HG03558 (cell line): ENCODE results near the gene RNASEH2B.
A peak's percentile ranks its signal among the peaks of the same experiment; 100 is the strongest.

Experiments
- ATAC-seq: cut with Tn5 transposase; IDR thresholded peaks from one replicate; pipeline ENCODE4 v1.9.1; 2021; ENCODE audit warnings: moderate number of reproducible peaks; ENCODE audit not compliant: unreplicated experiment; ENCODE audit errors: extremely low read depth

The RNASEH2B gene

GRCh38 chr13:50901701-50902100, 7.9 kb upstream of the RNASEH2B start:
- no peak for ATAC-seq

DNA sequence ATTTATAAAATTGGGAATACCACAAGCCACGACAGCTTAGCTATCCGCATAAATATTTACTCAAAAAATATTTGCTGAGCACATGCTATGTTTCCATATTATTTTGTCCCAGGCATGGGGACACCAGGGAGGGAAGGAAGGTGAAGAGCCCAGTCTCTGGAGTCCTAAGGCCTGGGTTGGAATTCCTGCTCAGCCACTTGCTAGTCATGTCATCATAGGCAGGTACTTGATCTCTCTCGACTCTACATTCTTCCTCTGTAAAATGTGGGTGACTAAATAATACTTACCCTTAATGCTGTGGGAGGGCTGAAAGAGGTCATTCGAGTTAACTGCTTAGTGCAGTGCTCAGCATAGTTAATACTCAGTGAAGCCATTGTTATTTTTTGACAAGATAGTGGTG, 4.3 kb upstream of the RNASEH2B start:
- ATAC-seq, result no peak

DNA sequence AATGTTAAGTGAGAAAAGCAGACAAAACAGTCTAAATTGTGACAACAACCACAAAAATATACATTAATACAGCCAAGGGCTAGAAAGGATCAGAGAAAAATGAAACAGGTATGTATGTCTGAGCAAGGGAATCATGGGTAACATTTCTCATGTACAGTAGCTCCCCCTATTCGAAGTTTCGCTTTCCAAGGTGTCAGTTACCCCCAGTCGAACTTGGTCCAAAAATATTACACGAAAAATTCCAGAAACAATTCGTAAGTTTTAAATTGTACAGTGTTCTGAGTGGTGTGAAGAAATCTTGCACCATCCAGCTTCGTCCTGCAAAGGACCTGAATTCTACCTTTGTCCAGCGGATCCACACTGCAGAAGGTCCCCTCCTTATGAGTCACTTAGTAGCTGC, 1.8 kb upstream of the RNASEH2B start:
- no peak for ATAC-seq

DNA sequence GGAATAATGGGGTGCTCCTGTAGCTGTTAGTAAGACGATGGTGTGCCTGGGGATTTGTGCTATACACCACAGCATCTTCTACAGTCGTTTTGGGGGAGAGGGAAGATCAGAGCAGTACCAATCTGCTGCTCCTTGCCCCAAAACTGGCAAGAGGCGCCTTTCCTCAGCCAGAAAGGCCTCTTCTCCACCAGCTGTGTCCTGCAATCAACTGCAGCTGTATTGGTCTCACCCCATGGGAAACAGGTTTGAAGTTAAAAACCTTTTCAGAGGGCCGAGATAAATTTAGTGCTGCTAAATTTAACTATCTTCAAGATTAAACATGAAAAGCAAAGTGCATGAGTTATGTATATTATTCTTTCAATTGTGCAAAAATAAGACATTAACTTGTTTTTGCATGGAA, 1.2 kb upstream of the RNASEH2B start:
- ATAC-seq, result no peak

GRCh38 chr13:50910485-50910805, 854 bp downstream of the RNASEH2B start:
- ATAC-seq, result no peak

DNA sequence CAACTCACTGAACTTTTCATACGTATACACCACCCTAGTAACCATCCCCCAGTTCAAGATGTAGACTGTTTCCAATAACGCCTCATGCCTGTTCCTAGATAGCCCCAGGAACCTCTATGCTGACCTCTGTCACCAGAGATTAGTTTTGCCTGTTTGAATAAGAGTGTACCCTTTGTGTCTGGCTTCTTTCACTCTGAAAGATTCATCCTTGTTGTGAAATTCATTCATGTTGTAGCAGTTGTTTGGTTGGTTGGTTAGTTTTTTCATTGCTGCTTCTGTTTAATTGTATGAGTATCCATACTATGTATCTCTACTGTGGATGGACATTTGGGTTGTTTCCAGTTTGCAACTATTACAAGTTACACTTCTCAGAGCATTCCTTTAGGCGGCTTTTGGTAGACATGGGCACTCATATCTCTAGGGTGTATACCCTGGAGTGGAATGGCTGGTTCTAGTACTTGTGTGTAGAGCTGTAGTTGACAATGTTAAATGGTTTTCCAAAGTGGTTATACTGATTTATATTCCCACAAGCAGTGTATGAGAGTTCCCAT, 1.6 kb downstream of the RNASEH2B start:
- ATAC-seq, result no peak

DNA sequence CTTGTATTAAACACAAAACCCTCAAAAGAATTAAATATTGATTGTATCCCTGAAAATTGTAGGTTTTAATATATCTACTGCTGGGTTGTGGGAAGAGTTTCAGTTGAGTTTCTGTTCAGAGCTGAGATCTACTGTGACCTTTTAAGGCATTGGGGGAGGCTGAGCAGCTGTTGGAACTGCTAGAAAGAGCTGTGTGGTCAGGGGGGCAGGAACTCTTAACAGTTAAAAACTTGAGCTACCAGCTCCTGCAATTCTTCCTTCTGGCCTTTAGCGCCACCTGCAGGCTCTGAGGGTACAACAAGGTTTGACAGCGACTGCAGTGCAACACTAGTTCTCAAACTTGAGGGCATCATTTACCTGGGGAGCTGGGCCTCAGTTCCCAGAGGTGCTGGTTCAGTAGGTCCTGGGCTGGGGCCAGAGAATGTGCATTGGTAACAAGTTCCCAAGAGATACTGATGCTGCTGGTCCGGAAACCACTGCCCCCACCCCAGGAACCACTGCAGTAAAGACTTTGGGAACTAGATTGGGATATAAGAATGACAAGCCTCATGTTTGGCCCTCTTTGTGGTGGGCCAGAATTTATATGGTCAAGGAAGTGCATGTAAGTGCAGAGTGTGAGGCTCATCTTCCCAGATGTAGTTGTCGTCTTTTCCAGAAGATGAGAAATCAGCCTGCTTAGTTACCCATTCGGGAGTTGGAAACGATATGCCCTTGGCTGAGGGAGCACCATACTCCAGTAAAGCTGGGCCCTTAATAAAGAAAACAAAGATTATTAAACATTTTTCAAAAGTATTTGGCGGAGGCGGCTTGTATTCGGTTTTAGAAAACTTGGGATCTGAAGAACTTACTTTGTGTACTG, 2.6 kb downstream of the RNASEH2B start:
- ATAC-seq, result peak; percentile 38

DNA sequence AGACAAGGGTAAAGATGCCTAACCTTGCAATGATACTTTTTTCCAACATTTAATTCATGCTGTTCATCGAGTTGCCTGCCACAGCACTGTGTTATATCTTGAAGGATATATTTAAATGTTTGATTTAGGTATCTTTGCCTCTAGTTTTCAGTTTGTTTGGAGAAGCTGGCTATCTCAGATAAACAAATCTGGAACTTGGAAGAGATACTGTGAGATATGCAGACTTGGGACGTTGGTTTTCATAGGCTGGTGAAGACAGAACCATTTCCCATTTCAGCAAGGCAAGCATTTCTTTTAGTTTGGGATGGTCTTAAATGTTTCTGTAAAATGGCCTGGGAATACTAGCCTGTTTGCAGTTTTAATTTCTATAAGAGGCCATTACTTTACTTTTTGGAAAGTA, 3.3 kb downstream of the RNASEH2B start:
- ATAC-seq, result no peak

DNA sequence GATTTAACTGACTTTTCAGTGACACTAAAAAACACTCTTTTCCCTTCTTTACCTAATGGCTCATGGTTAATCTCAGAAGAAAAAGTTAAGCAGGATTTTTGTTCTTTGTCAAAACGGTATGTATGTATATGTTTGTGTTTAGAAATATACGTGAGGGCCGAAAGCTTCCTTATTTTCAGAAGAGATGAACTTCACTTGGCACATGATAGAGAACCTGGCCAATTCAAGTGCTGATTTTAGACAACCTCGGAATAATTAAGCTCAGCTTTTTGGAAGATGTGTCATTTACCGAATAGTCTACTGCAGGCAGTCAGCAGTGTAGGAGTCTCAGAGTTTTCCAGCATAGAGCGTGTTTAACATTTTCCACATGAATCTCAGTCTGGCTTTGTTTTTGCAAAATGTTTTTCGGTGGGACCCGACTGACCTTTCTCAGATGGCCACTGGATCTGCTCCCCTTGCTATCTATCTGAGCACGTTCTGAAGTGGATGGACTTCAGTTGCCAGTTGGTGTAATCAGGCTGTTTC, 4.6 kb downstream of the RNASEH2B start:
- no peak for ATAC-seq

GRCh38 chr13:50914848-50915247, 5.3 kb downstream of the RNASEH2B start:
- no peak for ATAC-seq

DNA sequence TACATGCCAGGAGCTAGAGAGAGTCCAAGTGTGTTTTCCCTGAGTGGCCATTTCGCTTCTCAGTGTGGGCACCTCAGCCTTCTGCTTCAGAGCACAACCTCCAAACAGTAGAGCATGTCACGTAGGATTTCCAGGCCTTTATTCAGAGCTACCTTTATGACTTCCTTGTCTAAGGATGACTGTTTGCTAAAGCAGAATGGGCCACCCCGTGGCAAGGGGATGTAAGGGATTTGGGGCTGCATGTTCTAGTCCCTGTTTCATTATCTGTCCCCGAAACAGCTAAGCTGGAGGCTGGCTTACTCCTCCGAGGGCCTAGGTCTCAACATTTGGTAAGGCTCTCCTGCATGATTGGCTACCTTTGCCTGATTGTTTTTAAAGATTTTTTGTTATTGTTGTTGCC, 6.0 kb downstream of the RNASEH2B start:
- no peak for ATAC-seq

DNA sequence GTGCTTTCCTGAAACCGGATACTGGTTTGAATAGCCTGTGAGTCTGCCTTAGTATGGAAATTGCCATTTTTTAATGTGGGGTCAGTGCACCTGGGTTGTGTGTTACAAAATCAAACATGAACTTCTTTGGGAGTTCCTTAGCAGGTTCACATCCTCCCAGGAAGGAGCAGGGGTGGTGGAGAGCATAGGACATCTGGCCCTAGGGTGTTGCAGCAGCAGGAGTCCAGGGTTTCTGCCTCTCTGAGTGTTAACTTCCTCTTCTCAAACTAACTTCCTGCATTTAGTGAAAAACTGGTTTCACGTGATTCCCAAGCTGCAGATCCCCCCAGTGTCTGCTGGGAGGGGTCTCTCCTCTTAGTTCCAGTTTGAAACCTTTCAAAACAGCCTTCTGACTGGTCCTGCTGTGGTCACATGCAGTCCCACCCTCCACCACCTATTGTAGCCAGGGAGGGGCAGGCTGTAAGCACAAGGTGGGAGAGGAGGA, 7.2 kb downstream of the RNASEH2B start:
- ATAC-seq, result no peak

DNA sequence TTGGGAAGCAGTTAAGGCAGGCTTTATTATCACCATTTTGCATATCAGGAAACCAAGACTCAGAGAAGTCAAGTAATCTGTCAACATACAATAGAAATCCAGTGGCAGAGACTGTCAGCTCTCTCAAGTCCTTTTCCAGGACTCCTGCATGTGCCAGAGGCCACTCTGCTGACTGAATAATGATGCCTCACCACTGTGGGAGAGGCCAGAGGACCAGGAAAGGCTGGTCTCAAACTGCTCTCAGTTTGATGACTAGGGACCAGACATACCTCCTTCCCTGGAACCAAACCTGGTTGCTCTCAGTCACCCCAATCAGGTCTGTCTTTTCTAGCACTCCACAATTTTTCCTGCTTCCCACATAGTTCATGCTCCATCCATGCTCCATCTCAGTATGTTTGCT, 8.0 kb downstream of the RNASEH2B start:
- ATAC-seq, result no peak

GRCh38 chr13:50918567-50918966, 9.0 kb downstream of the RNASEH2B start:
- ATAC-seq, result no peak

- ATAC-seq, result no peak
Observed at GRCh38 chr13:50919277-50919676, 9.7 kb downstream of the RNASEH2B start.

DNA sequence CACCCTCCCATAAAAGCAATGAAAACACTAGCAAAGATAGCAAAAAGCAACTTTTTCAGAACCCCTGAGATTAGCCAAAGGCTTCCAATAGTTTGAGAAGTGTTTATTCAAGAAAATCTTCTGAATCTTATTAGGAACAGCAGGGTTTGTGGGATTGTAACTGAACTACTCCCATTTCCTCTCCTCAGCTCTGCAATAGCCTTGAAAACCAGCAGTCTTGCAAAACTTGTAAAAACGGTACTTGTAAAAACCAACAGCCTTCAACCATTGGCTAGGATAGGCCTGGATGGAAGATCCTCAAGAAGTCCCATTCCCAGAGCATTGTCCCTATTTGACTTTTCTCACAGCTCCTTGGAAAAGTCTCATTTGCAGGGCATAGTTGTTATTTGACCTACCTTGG, 12.1 kb downstream of the RNASEH2B start:
- no peak for ATAC-seq

GRCh38 chr13:50923272-50923671, 13.7 kb downstream of the RNASEH2B start:
- ATAC-seq, result no peak

DNA sequence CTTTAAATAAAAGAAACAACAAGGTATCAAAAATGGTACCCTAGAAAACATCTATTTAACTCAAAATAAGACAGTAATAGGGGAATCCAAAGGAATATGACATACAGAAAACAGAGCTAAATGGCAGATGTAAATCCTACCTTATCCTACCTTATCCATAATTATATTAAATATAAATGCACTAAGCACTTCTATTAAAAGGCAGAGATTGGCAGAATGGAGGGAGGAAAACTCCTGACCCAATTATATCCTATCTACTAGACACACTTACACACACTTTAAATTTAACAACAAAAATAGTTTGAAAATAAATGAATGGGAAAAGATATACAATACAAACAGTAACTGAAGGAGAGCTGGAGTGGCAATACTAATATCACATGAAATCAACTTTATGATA, 14.4 kb downstream of the RNASEH2B start:
- ATAC-seq, result no peak

- ATAC-seq, result no peak
Observed at GRCh38 chr13:50927701-50928100, 18.1 kb downstream of the RNASEH2B start.

DNA sequence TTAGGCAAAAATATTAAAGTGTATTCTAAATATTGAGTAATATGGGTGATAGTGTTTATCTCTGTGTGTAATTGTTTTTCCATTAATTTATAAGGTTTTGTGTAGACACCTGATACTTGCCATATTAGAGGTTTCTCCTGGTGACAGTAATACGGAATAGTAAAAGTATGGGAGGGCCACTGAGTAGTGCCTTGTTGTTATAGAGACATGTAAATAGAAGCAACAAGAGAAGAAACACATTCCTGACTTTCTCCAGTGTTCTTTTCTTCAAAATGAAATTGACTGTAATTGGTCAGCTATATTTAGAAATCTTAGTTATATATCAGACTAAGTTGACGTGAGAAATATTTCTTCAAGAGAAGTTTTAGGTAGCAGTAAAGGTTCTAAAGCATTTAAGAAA, 18.5 kb downstream of the RNASEH2B start:
- no peak for ATAC-seq

GRCh38 chr13:50928659-50929462, 19.3 kb downstream of the RNASEH2B start:
- ATAC-seq, result no peak
